HG03039 (cell line): Measurements from ENCODE around the gene AREL1.

Source experiments
- ATAC-seq: cut with Tn5 transposase; IDR thresholded peaks from one replicate; pipeline ENCODE4 v1.9.1; 2021; ENCODE audit warnings: mild to moderate bottlenecking, moderate library complexity; ENCODE audit not compliant: unreplicated experiment

Gene AREL1

GRCh38 chr14:74638066-74638465 lies 74.8 kb downstream of the AREL1 start:
- ATAC-seq, result no peak

DNA sequence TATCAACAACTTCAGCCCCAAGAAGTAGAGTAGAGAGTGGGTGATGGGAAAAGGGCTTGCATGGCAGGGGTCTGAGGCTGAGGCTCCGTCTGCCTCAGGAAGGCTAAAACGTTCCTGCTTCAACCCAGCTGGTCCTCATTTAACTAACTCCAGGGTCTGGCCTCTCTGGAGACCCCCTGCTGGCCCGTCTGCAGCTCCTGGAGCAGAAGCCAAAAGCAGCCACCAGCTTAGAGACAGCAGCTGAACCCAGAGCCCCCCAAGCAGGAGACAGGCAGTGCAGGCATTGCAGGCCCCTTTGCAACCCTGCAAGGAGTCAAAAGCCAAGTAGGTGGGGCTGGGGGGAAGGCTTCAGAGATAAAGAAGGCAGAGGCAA lies 75.7 kb downstream of the AREL1 start:
- no peak for ATAC-seq

- ATAC-seq, result no peak
Observed at GRCh38 chr14:74636424-74637177, 76.3 kb downstream of the AREL1 start.

- ATAC-seq, result no peak
Observed at GRCh38 chr14:74635847-74636246, 77.0 kb downstream of the AREL1 start.

DNA sequence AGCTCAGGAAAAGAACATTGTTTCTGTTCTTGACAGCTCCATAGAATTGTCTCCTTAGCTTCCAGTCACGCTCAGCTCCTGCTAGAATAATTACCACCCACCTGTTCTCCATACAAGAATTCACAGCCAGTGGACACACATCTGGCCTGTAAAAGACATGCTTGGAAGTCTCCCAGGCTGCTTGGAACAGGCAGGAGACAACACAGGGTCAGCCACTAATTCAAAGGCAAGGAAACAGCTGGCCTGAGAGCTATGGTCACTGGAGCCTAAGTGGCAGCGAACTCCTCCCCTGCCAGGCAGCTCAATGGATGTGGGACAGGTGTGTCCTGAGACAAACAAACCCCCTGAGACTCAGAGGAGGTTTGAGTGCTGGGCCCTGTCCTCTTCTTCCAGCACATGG lies 77.9 kb downstream of the AREL1 start:
- no peak for ATAC-seq

- no peak for ATAC-seq
Observed at GRCh38 chr14:74634481-74634880, 78.4 kb downstream of the AREL1 start.

DNA sequence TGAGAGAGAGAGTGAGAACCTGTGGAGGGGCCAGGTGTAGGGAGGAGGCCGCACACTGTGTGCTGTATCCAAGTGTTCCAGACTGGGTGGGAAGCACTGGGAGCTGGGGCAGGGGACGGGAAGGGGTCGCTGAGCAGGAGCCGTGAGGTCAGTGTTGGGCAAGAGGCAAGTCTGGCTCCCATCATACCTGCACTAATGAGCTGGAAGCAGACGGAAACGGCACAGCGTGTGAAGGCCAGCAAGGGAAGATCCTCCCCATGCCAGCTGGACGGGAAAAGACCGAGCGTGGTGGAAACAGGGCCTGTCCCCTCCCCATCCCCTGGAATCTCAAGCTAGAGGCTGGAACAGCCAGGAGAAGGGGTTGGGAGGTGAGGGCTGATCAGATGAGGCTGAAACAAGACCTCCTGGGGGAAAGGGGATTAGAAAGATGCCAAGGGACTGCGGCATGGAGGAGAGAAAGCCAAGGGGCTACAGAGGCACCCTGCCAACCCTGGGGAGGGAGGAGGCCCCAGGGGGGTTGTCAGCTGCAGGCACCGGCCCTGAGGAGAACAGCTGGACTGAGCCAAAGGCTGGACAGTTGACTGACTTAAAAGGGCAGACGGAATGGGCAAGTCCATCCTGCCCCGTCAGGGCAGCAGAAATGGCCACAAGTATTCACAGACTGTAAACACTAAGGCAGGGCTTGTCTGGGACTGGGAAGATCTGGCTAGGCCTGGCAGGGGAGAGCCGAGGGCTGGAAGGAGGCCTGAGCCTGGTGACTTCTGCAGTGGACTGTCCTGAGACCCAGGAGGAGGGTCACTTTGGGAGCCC lies 81.8 kb downstream of the AREL1 start:
- ATAC-seq, result no peak

DNA sequence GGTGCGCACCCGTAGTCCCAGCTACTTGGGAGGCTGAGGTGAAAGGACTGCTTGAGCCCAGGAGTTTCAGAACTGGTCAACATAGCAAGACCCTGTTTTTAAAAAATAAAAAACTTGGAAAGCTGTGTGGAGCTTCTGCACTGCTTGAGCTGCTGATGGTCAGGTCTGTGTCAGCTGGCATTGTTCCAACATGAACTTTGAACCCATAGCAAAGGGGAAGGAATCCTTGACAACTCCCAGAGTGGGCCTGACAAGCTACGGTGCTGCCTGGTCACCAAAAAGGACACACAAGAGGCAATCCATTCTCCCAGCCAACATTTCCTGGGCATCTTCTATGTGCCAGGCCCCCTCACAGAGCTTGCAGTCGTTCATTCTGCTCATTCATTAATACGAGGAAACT lies 84.5 kb downstream of the AREL1 start:
- no peak for ATAC-seq

DNA sequence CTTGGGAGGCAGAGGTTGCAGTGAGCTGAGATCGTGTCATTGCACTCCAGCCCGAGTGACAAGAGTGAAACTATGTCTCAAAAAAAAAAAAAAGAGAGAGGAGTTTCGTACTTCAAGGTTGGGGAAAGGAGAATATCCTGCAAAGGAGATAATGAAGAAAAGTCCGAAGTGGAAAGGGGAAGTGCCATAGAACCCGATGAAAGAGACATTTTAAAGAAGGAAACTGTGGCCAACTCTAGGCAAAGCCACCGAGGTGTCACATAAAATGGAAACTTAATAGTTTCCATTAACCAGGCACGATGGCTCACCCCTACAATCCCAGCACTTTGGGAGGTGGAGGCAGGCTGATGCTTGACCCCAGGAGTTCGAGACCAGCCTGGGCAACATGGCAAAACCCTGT lies 85.8 kb downstream of the AREL1 start:
- no peak for ATAC-seq

- ATAC-seq, result no peak
Observed at GRCh38 chr14:74622257-74622656, 90.6 kb downstream of the AREL1 start.

GRCh38 chr14:74621556-74621955 lies 91.3 kb downstream of the AREL1 start:
- ATAC-seq, result no peak

DNA sequence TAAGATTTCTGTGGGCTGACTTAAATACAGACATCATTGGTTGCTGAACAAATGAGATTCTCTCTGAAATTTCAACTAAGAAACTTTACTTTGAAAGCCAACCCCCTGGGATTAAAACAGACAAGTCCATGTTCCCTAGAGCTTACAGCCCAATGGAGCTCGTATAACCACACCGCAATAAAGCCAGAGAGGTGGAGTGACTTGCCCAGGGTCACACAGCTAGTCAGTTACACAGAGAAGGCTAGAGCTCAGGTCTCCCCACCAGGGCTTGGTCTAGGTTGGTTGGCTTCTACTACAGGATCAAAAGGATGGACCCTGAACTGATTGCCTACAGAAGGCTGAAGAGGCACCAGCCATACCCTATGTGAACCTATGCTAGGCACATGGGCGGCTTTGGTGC lies 92.0 kb downstream of the AREL1 start:
- no peak for ATAC-seq

GRCh38 chr14:74620497-74620921 lies 92.4 kb downstream of the AREL1 start:
- no peak for ATAC-seq

DNA sequence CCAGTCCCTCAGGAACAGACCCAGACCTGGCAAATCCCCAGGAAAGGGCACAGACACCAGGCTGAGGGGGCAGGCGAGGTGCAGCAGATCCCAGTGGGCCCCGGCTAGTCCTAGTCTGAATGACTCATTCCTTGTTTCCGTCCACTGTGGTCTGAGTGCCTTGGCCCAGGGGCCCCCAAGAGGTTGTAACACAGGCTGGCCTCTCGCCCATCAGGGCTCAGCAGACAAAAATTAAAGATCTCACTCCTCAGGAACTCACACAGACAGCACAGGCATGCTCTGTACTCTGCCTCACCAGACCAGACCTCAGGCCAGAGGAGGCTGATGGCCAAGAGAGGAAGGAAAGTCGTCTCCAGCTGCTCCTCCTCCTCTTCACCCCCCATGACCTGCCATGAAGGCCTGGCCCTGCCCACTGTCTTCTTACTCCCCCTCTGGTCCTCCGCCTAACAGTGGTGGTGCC lies 93.2 kb downstream of the AREL1 start:
- ATAC-seq, result no peak

DNA sequence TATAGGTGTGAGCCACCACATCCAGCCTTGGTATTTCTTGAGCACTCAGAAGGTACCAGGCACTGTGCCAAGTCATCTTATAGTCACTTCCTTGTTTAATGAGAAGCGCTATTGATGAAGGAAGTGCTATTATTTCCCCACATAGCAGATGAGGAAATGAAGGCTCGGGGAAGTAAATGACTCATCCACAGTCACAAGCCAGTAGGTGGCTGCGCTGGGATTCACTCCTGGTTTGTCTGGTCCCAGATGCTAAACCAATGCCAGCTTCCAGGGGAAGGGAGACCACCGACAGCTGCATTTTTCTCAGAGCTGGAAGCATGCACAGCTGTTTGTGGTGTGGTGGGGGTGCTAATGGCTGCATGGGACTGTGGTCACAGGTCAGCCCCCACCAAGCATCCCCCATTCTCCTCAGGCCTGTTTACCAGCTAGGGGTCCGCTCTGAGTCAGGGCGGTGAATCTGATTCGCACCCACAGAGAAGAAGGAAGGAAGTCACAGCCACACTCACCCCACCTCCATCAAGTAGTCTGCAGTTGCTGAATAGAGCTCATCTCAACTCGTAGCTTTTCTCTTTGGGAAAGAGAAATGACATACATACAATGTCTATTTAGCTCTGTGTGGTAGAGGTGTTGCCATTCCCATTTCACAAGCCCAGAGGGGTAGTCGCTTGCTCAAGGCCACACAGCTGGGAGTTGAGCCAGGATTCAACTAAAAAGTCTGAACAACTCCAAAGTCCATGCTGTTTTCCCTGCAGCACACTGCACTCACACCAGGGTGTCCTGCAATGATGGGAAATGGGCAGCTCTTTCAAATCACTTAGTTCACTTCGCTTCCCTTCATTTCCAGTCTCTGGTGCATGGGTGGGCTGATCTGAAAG lies 94.6 kb downstream of the AREL1 start:
- no peak for ATAC-seq

DNA sequence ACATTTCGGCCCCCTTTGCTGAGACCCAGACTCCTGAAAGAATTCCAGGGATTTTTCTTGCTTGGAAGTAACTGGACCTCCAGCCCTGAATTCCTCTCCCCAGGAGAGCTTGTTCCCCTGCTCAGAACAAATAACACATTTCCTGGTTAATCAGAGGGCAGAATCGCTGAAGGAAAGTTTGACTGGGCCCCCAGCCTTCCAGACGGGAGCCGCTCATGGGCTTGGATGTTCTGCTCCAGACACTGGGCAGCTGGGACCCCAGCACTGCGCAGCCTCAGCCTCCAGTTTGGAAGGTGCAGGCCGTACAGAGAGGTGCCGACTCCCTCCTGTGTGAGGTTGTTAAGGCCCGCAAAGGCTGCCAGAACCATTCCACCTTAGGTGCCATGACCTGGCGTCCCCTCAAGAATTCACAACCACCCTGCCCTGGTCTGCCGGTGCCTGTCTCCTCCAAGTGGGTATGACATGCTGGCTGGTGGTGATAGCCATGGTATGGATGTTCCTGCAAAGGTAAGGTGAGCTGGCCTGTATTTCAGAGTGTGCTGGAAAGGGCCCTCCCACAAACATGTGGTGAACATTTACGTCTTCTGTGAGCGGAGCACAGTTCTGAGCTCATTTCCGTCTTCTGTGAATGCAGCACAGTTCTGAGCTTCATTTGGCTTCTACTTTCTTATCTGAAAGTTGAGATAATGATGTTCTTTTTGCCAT lies 95.7 kb downstream of the AREL1 start:
- no peak for ATAC-seq

DNA sequence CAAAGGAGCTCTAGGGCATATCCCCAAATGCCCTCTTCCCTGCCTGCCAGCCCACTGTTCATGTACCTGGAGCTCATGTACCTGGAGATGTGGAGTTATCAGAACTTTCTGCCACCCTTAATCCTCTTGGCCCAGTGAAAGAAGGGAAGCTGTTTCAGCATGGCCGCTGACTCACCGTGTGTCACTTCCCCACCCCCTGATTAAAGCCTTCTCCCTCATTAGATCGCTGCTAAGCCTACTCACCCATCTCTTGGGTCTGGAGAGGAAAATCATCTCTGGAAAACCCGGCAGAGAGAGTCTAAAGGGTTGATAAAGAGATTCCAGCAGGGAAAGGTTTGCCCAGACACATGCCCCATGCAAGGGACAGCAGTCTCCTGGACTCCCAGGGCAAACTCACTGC lies 96.4 kb downstream of the AREL1 start:
- ATAC-seq, result no peak

DNA sequence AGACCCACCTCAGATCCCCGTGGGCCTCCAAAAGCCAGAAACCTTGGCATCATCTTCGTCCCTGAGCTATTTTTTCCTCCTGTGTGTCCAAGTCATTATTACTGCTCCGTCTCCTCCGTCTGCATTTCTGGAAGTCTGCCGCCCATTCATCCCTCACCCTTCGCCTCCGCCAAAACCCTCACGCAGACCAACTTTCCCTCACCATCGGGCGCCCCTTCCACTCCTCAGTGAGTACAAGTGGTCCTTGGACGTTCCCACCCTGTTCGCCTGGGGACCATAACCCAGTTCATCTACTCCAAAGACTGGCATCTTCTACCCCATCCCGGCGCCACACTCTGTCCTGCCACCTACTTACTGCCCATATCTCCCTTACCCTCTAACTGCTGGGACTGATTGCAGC lies 97.1 kb downstream of the AREL1 start:
- no peak for ATAC-seq

- ATAC-seq, result no peak
Observed at GRCh38 chr14:74614508-74615495, 98.1 kb downstream of the AREL1 start.
